DOHH2 (cell line): ENCODE measurements around the gene SUMF1.

ENCODE experiments used
- H3F3A ChIP-seq: fragments of 200-600 bp; sonication (generic), shearing (Covaris generic); 2 replicates; pipeline ENCODE4 v1.6.0; 2016; ENCODE audit warnings: antibody characterized with exemption, mild to moderate bottlenecking; ENCODE audit not compliant: control insufficient read depth, insufficient read depth
- H3K27ac ChIP-seq: fragments of 200-600 bp; sonication (generic); 2 replicates; pipeline ENCODE4 v1.5.1; 2014; ENCODE audit warnings: low read depth, mild to moderate bottlenecking, low read length, moderate library complexity
- H3K27me3 ChIP-seq: fragments of 200-600 bp; sonication (generic); 2 replicates; pipeline ENCODE4 v1.6.1; 2014; ENCODE audit warnings: mild to moderate bottlenecking, low read length, mixed read lengths; ENCODE audit not compliant: control insufficient read depth
- H3K36me3 ChIP-seq: fragments of 200-600 bp; sonication (generic); 2 replicates; pipeline ENCODE4 v1.6.1; 2014; ENCODE audit warnings: mild to moderate bottlenecking, low read length, moderate library complexity, mixed read lengths; ENCODE audit not compliant: control insufficient read depth
- H3K4me1 ChIP-seq: fragments of 200-600 bp; sonication (generic); 2 replicates; pipeline ENCODE4 v1.6.1; 2014; ENCODE audit warnings: mild to moderate bottlenecking, low read length, mixed read lengths; ENCODE audit not compliant: control insufficient read depth
- H3K4me2 ChIP-seq: fragments of 200-600 bp; sonication (generic); 2 replicates; pipeline ENCODE4 v1.6.0; 2014; ENCODE audit warnings: mild to moderate bottlenecking, low read length, moderate library complexity
- H3K4me3 ChIP-seq: fragments of 200-600 bp; sonication (generic); 2 replicates; pipeline ENCODE4 v1.5.1; 2014; ENCODE audit warnings: mild to moderate bottlenecking, low read length, mixed read lengths
- H3K79me2 ChIP-seq: fragments of 200-600 bp; sonication (generic); 2 replicates; pipeline ENCODE4 v1.6.1; 2014; ENCODE audit warnings: mild to moderate bottlenecking, low read length, mixed read lengths; ENCODE audit not compliant: control insufficient read depth
- H3K9me2 ChIP-seq: fragments of 200-600 bp; sonication (generic); replicated peaks from 2 replicates; pipeline ENCODE4 v1.6.1; 2014; ENCODE audit warnings: mild to moderate bottlenecking, low read length, mixed read lengths; ENCODE audit not compliant: control insufficient read depth
- H3K9me3 ChIP-seq: fragments of 200-600 bp; sonication (generic); 2 replicates; pipeline ENCODE4 v1.6.1; 2014; ENCODE audit warnings: antibody characterized with exemption, low read length, mixed read lengths; ENCODE audit not compliant: control insufficient read depth, insufficient read depth
- H4K20me1 ChIP-seq: fragments of 200-600 bp; sonication (generic); 2 replicates; pipeline ENCODE4 v1.6.0; 2014; ENCODE audit warnings: low read depth, mild to moderate bottlenecking, antibody characterized with exemption, low read length, moderate library complexity; ENCODE audit not compliant: control insufficient read depth, insufficient read depth
- CTCF ChIP-seq: fragments of 200-600 bp; sonication (generic); IDR thresholded peaks from one replicate; pipeline ENCODE4 v1.5.1; 2014; ENCODE audit warnings: antibody characterized with exemption, mild to moderate bottlenecking, low read depth, low read length; ENCODE audit not compliant: poor library complexity, severe bottlenecking
- EZH2phosphoT487 ChIP-seq: fragments of 200-600 bp; sonication (generic); IDR thresholded peaks from 2 replicates; pipeline ENCODE4 v1.6.1; 2017; ENCODE audit warnings: borderline replicate concordance, mild to moderate bottlenecking, antibody characterized with exemption, low read length, moderate library complexity, mixed read lengths

The SUMF1 gene

GRCh38 chr3:4404881-4405280 is 62.2 kb downstream of the SUMF1 start:
- no peaks in the 10 kb centered on the region for H3K79me2 ChIP-seq
- H3F3A ChIP-seq, result no peaks in the 10 kb centered on the region
- H4K20me1 ChIP-seq, result no peaks in the 10 kb centered on the region
- no peaks in the 10 kb centered on the region for H3K27me3 ChIP-seq
- no peak overlapping the region for H3K4me2 ChIP-seq
- no peaks in the 10 kb centered on the region; the same call in 1 of the 2 replicates for H3K36me3 ChIP-seq
- no peaks in the 10 kb centered on the region for H3K9me2 ChIP-seq
- H3K27ac ChIP-seq, result no peak overlapping the region
- H3K9me3 ChIP-seq, result no peaks in the 10 kb centered on the region
- H3K4me1 ChIP-seq, result no peaks in the 10 kb centered on the region
- TF ChIP-seq CTCF, result no peak
- TF ChIP-seq EZH2phosphoT487, result no peak
- H3K4me3 ChIP-seq, result no peak overlapping the region

- H3K4me1 ChIP-seq, result no peaks in the 10 kb centered on the region
- no peaks in the 10 kb centered on the region for H3K9me3 ChIP-seq
- no peaks in the 10 kb centered on the region for H3K9me2 ChIP-seq
- H3K4me2 ChIP-seq, result no peak overlapping the region
- H4K20me1 ChIP-seq, result no peaks in the 10 kb centered on the region
- no peaks in the 10 kb centered on the region for H3F3A ChIP-seq
- H3K4me3 ChIP-seq, result no peak overlapping the region
- no peak overlapping the region for H3K27ac ChIP-seq
- H3K79me2 ChIP-seq, result no peaks in the 10 kb centered on the region
- TF ChIP-seq CTCF (no peak), EZH2phosphoT487 (no peak)
- no peaks in the 10 kb centered on the region for H3K36me3 ChIP-seq
- H3K27me3 ChIP-seq, result no peaks in the 10 kb centered on the region
These were observed 65.6 kb downstream of the SUMF1 start for GRCh38 chr3:4401441-4401840.

- no peaks in the 10 kb centered on the region for H3K36me3 ChIP-seq
- no peak overlapping the region for H3K4me3 ChIP-seq
- H3K4me1 ChIP-seq, result no peaks in the 10 kb centered on the region
- no peak overlapping the region for H3K4me2 ChIP-seq
- H4K20me1 ChIP-seq, result no peaks in the 10 kb centered on the region
- no peak overlapping the region for H3K27ac ChIP-seq
- no peaks in the 10 kb centered on the region for H3K9me2 ChIP-seq
- no peaks in the 10 kb centered on the region for H3K79me2 ChIP-seq
- no peaks in the 10 kb centered on the region for H3K9me3 ChIP-seq
- TF ChIP-seq CTCF, result no peak
- TF ChIP-seq EZH2phosphoT487, result no peak
- no peaks in the 10 kb centered on the region for H3K27me3 ChIP-seq
- no peaks in the 10 kb centered on the region for H3F3A ChIP-seq
These were observed 67.6 kb downstream of the SUMF1 start for GRCh38 chr3:4399476-4399875.

GRCh38 chr3:4398941-4399245 is 68.2 kb downstream of the SUMF1 start:
- H3K4me3 ChIP-seq, result no peak overlapping the region
- no peak overlapping the region for H3K4me2 ChIP-seq
- H3K4me1 ChIP-seq, result no peaks in the 10 kb centered on the region
- TF ChIP-seq EZH2phosphoT487 (no peak), CTCF (no peak)
- H3K9me3 ChIP-seq, result no peaks in the 10 kb centered on the region
- H3K27me3 ChIP-seq, result no peaks in the 10 kb centered on the region
- no peaks in the 10 kb centered on the region for H3K79me2 ChIP-seq
- no peaks in the 10 kb centered on the region for H3K36me3 ChIP-seq
- H3K27ac ChIP-seq, result no peak overlapping the region
- no peaks in the 10 kb centered on the region for H3F3A ChIP-seq
- H3K9me2 ChIP-seq, result no peaks in the 10 kb centered on the region
- H4K20me1 ChIP-seq, result no peaks in the 10 kb centered on the region
